HepG2 (cell line): Measurements from ENCODE around the gene VWCE. TPM values are rescaled to one million over a fixed set of nuclear protein-coding genes. Genes with fewer than 3 reads are reported as not detected.

Experiments used
- ATAC-seq: fragments of 200-7000 bp; cut with Tn5 transposase; 3 replicates; pipeline ENCODE4 v1.9.1; 2020; ENCODE audit warnings: mild to moderate bottlenecking, moderate library complexity
- BruUV-seq: library from RNA; stranded (reverse); fragments of 400-500 nt; replicated peaks from 2 replicates; lab custom pipeline; 2021; lab: Mats Ljungman, UMichigan
- CTCF ChIA-PET: fragments of 300-600 bp; formaldehyde crosslinking; extraction: SDS; loops from one replicate; lab custom pipeline; 2021; ENCODE audit warnings: low total read pairs, inconsistent platforms, low intra/inter-chr PET ratio; lab: Yijun Ruan, JAX
- POLR2A ChIA-PET: fragments of 350-600 bp; sonication (Branson Sonifier 250); formaldehyde crosslinking; loops from one replicate; lab custom pipeline; 2020; ENCODE audit warnings: antibody characterized with exemption, inconsistent platforms; lab: Yijun Ruan, JAX
- DNase-seq: peaks from one replicate; pipeline ENCODE4 v3.0.0-alpha.2; 2015; ENCODE audit warnings: low spot score
- FAIRE-seq: peaks from 3 replicates; lab custom pipeline; 2011; peaks lifted over from hg19 to GRCh38; lab: Jason Lieb, UNC
- H2AFZ ChIP-seq: one replicate; pipeline ENCODE4 v1.6.1; 2011; ENCODE audit warnings: low read length, inconsistent platforms
- H3K27ac ChIP-seq: fragments of 300-600 bp; 3 replicates; pipeline ENCODE4 v1.8.0; 2011; ENCODE audit warnings: mixed run types, mild to moderate bottlenecking, mixed read lengths, low read length, inconsistent platforms; ENCODE audit not compliant: insufficient read depth; ENCODE audit errors: extremely low read length
- H3K27me3 ChIP-seq, 2 experiments: fragments of 200-600 bp in 1 of 2; 2 replicates in 1 of 2; 3 replicates in 1 of 2; pipeline versions ENCODE4 v1.6.0 to v1.8.0; 2011; ENCODE audit warnings: low read length in 2 of 2, mild to moderate bottlenecking in 2 of 2, moderate library complexity in 2 of 2, inconsistent platforms in 1 of 2; ENCODE audit not compliant: insufficient read depth in 2 of 2, control insufficient read depth in 1 of 2
- H3K36me3 ChIP-seq, 2 experiments: fragments of 200-600 bp in 1 of 2; replicated peaks in 1 of 2; 2 replicates in 1 of 2; 3 replicates in 1 of 2; pipeline versions ENCODE4 v1.5.1 to v1.8.0; 2011; ENCODE audit warnings: low read length in 2 of 2, inconsistent platforms in 1 of 2; ENCODE audit not compliant: insufficient read depth in 2 of 2, control insufficient read depth in 1 of 2
- H3K4me1 ChIP-seq: 2 replicates; pipeline ENCODE4 v1.5.1; 2012; ENCODE audit warnings: low read length, inconsistent platforms; ENCODE audit not compliant: insufficient read depth
- H3K4me2 ChIP-seq: 2 replicates; pipeline ENCODE4 v1.6.0; 2011; ENCODE audit warnings: low read depth, low read length, inconsistent platforms
- H3K4me3 ChIP-seq, 3 experiments: fragments of 200-600 bp in 1 of 3; sonication (generic), shearing (Covaris generic) in 1 of 3; replicated peaks in 1 of 3; 2 replicates each; pipeline ENCODE4 v1.5.1; 2011 to 2016; ENCODE audit warnings: low read length in 3 of 3, inconsistent platforms in 2 of 3, low read depth in 2 of 3, mild to moderate bottlenecking in 2 of 3, control low read depth in 1 of 3, mixed read lengths in 1 of 3; ENCODE audit not compliant: insufficient read depth in 1 of 3
- H3K79me2 ChIP-seq: one replicate; pipeline ENCODE4 v1.6.1; 2011; ENCODE audit warnings: low read length, inconsistent platforms; ENCODE audit not compliant: insufficient read depth
- H3K9ac ChIP-seq: 2 replicates; pipeline ENCODE4 v1.6.0; 2011; ENCODE audit warnings: mild to moderate bottlenecking, low read depth, low read length, inconsistent platforms; ENCODE audit not compliant: insufficient read depth
- H3K9me3 ChIP-seq: 2 replicates; pipeline ENCODE4 v1.5.1; 2012; ENCODE audit warnings: mild to moderate bottlenecking, low read length
- H4K20me1 ChIP-seq: 2 replicates; pipeline ENCODE4 v1.6.0; 2011; ENCODE audit warnings: inconsistent platforms, mild to moderate bottlenecking, low read length, moderate library complexity; ENCODE audit not compliant: insufficient read depth
- AGO2 ChIP-seq: fragments of 200-400 bp; formaldehyde crosslinking; optimal IDR thresholded peaks from 2 replicates; pipeline ENCODE3; 2017; ENCODE audit warnings: mild to moderate bottlenecking, low read depth, low read length, moderate library complexity
- BRD4 ChIP-seq: sonication (generic); formaldehyde crosslinking; IDR thresholded peaks from 2 replicates; pipeline ENCODE4 v1.4.0; 2020; ENCODE audit warnings: missing genetic modification reagents
- ELF4 ChIP-seq: sonication (generic); formaldehyde crosslinking; IDR thresholded peaks from 2 replicates; pipeline ENCODE4 v1.5.0; 2020; ENCODE audit warnings: missing genetic modification reagents, mild to moderate bottlenecking, moderate library complexity, borderline replicate concordance
- NR1H2 ChIP-seq: sonication (generic); formaldehyde crosslinking; IDR thresholded peaks from 2 replicates; pipeline ENCODE4 v1.8.1; 2022; ENCODE audit warnings: low read depth, missing genetic modification reagents, borderline replicate concordance
- POLR2A ChIP-seq, 2 experiments: IDR thresholded peaks; 2 replicates each; pipeline ENCODE4 v1.6.1; 2011; ENCODE audit warnings: low read depth in 2 of 2, low read length in 2 of 2, mild to moderate bottlenecking in 1 of 2, moderate library complexity in 1 of 2; ENCODE audit not compliant: insufficient read depth in 1 of 2
- RBFOX2 ChIP-seq: fragments of 200-400 bp; formaldehyde crosslinking; IDR thresholded peaks from 2 replicates; pipeline ENCODE4 v1.6.1; 2017; ENCODE audit warnings: low read depth, mild to moderate bottlenecking, low read length
- RBM22 ChIP-seq: fragments of 200-400 bp; formaldehyde crosslinking; optimal IDR thresholded peaks from 2 replicates; pipeline ENCODE3; 2017; ENCODE audit warnings: mild to moderate bottlenecking, low read length, moderate library complexity
- SRF ChIP-seq: IDR thresholded peaks from 2 replicates; pipeline ENCODE4 v1.6.1; 2011; ENCODE audit warnings: mild to moderate bottlenecking, low read depth, low read length, moderate library complexity
- XBP1 ChIP-seq: sonication (generic); formaldehyde crosslinking; IDR thresholded peaks from 2 replicates; pipeline ENCODE4 v1.5.0; 2020; ENCODE audit warnings: missing genetic modification reagents
- ZMYM4 ChIP-seq: sonication (generic); formaldehyde crosslinking; IDR thresholded peaks from 2 replicates; pipeline ENCODE4 v1.8.1; 2023; ENCODE audit warnings: mild to moderate bottlenecking, missing genetic modification reagents
- ZNF33B ChIP-seq: sonication (generic); formaldehyde crosslinking; IDR thresholded peaks from 2 replicates; pipeline ENCODE4 v1.5.1; 2020; ENCODE audit warnings: mild to moderate bottlenecking, missing genetic modification reagents
- WGBS: methylation state at CpG from one replicate; pipeline ENCODE4 v1.1.6; 2017; ENCODE audit warnings: low lambda C conversion rate; 5-methylcytosine and 5-hydroxymethylcytosine counted together
- in situ Hi-C: cut with HindIII; loops from 2 replicates; pipeline ENCODE4 v1.10.0; 2017; ENCODE audit warnings: low pct_unique_long_range_greater_than_20kb; ENCODE audit not compliant: extremely low pct_ligation_motif_present
- intact Hi-C: fragments of 100-400 bp; cut with micrococcal nuclease; formaldehyde crosslinking; loops from one replicate; pipeline ENCODE4 v1.10.0; 2022; ENCODE audit not compliant: unreplicated experiment
- polyA plus RNA-seq, 8 experiments: library from polyadenylated mRNA; depleted of rRNA in 3 of 8; stranded (reverse) in 7 of 8; unstranded in 1 of 8; fragments of >200 nt; fragmentation: Illumina TruSeq in 4 of 8; extraction: Trizol in 4 of 8; gene quantifications; 2 replicates each; pipeline versions ENCODE4 v1.2.1 to v1.2.3, GENCODE V29; 2011 to 2016; ENCODE audit warnings: low read depth in 4 of 8, missing spikeins in 1 of 8, mixed read lengths in 1 of 8; ENCODE audit not compliant: insufficient read depth in 1 of 8
- total RNA-seq, 5 experiments: library from RNA; depleted of rRNA; stranded (reverse); fragments of >200 nt; fragmentation: Illumina TruSeq; extraction: Trizol; gene quantifications; 2 replicates each; pipeline ENCODE4 v1.2.3, GENCODE V29; 2016; ENCODE audit warnings: low read depth in 1 of 5
- TF ChIP-seq, protein P1 (sequence below): sonication (generic); formaldehyde crosslinking; IDR thresholded peaks from 2 replicates; pipeline ENCODE4 v1.9.0; 2021; ENCODE audit warnings: mild to moderate bottlenecking, missing genetic modification reagents
- TF ChIP-seq, protein P2 (sequence below): sonication (generic); formaldehyde crosslinking; IDR thresholded peaks from 2 replicates; pipeline ENCODE4 v1.4.0; 2020; ENCODE audit warnings: missing genetic modification reagents, borderline replicate concordance

VWCE gene
- total and polyA plus RNA-seq, 2 of the 13 experiments (the other 11 are each of a cell fraction or from before 2014, with no cell fraction given), result 27.6 to 58.3 TPM

DNA sequence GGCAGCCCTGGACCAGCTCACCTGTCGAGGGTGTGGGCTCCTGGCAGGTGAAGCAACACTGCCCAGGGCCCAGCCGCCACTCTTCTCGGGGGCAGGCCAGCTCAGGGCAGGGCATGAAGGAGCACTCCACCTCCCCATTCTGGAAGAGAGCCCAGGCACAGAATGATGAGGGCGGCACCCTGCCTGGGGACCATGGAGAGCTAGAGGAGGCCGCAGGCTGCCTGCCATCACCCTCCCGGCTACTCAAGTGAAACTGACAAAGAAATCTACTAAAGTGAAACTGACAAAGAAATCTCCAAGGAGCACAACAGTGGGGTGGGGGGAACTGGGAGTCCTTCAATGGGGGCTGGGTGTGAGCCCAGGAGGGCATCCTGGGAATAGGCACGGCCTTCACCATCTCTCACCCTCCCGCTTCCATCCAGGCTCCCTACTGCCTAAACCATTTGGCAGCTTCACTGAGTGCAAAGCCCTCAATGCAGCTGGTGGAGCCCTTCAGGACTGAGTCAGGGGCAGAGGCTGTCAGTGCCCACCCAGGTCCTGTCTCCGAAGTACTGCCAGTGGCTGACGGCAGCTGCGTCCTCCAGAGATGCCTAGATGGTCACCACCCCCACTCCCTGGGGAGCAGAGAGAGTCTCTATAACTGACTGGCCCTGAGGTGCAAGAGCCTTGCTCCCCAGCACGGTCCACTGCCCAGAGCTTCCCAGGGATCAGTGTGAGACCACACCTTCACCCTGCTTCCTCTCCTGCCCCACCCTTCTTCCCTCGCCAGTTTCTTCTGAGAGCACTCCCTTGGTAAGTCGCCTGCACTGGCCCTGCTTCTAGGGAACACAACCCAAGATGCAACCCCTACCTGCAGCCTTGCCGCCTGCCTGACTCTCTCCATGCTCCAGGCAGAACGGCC, 21.7 kb downstream of the VWCE start:
- WGBS, result 98% methylated on average over 9 of the region's 16 CpGs
- in situ Hi-C loops, result no loop called here
- BruUV-seq, result no TSS peak

DNA sequence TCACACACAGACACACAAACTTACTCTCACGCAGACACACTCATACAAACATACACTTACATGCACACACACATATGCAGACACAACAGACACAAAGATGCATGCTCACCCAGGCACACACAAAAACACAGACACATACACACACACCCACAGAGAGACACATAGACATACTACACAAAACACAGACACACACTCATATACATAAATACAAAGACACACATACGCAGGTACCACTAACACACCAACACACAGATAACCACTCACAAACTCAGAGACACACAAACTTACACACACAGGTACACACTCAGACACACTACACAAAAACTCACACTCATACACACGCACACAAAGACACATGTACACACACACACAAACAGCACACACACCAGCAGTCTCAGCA, 22.4 kb downstream of the VWCE start:
- Histone ChIP-seq H3K9ac (no peak overlapping the region), H3K4me1 (peaks cover 18% of the 10 kb centered on the region), H3K4me3 (no peak overlapping the region), H3K9me3 (no peaks in the 10 kb centered on the region), H3K4me2 (no peak overlapping the region), H3K79me2 (no peaks in the 10 kb centered on the region), H3K27me3 (no peaks in the 10 kb centered on the region), H3K27ac (no peak overlapping the region), H2AFZ (no peak overlapping the region), H3K36me3 (peaks cover 34 to 68% of the 10 kb centered on the region in 2 experiments), H4K20me1 (peaks cover 5% of the 10 kb centered on the region; the same call in 1 of the 2 replicates)
- DNase-seq (no peak), FAIRE-seq (peak; percentile 52), ATAC-seq (no peak)
- ChIA-PET CTCF (no interaction called here), POLR2A (no interaction called here)
- intact Hi-C loops, result no loop called here
- BruUV-seq, result no TSS peak
- WGBS, result 100% methylated on average over 3 of the region's 3 CpGs
- in situ Hi-C loops, result no loop called here
- TF ChIP-seq POLR2A (IDR thresholded peaks at IDR 0.05; ENCODE audit: insufficient read depth in 1 of 2, low read depth in 2 of 2, low read length in 2 of 2) (peak in 1 of 2 experiments; percentile 26; a peak in 1 of 4 replicates), BRD4 (CRISPR knock-in tag) (no peak), ZNF33B (CRISPR knock-in tag) (no peak)
- TF ChIP-seq, protein P1, sequence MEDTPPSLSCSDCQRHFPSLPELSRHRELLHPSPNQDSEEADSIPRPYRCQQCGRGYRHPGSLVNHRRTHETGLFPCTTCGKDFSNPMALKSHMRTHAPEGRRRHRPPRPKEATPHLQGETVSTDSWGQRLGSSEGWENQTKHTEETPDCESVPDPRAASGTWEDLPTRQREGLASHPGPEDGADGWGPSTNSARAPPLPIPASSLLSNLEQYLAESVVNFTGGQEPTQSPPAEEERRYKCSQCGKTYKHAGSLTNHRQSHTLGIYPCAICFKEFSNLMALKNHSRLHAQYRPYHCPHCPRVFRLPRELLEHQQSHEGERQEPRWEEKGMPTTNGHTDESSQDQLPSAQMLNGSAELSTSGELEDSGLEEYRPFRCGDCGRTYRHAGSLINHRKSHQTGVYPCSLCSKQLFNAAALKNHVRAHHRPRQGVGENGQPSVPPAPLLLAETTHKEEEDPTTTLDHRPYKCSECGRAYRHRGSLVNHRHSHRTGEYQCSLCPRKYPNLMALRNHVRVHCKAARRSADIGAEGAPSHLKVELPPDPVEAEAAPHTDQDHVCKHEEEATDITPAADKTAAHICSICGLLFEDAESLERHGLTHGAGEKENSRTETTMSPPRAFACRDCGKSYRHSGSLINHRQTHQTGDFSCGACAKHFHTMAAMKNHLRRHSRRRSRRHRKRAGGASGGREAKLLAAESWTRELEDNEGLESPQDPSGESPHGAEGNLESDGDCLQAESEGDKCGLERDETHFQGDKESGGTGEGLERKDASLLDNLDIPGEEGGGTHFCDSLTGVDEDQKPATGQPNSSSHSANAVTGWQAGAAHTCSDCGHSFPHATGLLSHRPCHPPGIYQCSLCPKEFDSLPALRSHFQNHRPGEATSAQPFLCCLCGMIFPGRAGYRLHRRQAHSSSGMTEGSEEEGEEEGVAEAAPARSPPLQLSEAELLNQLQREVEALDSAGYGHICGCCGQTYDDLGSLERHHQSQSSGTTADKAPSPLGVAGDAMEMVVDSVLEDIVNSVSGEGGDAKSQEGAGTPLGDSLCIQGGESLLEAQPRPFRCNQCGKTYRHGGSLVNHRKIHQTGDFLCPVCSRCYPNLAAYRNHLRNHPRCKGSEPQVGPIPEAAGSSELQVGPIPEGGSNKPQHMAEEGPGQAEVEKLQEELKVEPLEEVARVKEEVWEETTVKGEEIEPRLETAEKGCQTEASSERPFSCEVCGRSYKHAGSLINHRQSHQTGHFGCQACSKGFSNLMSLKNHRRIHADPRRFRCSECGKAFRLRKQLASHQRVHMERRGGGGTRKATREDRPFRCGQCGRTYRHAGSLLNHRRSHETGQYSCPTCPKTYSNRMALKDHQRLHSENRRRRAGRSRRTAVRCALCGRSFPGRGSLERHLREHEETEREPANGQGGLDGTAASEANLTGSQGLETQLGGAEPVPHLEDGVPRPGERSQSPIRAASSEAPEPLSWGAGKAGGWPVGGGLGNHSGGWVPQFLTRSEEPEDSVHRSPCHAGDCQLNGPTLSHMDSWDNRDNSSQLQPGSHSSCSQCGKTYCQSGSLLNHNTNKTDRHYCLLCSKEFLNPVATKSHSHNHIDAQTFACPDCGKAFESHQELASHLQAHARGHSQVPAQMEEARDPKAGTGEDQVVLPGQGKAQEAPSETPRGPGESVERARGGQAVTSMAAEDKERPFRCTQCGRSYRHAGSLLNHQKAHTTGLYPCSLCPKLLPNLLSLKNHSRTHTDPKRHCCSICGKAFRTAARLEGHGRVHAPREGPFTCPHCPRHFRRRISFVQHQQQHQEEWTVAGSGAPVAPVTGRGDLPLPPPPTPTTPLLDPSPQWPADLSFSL (CRISPR knock-in tag), result peak; percentile 69; the same call in 1 of the 2 replicates

More for the DNA sequence above, 21.7 kb downstream of the VWCE start:
- H3K27me3 ChIP-seq, result no peaks in the 10 kb centered on the region
- H3K4me3 ChIP-seq, result no peak overlapping the region
- H2AFZ ChIP-seq, result no peak overlapping the region
- intact Hi-C loops, result no loop called here
- peaks cover 5% of the 10 kb centered on the region; the same call in 1 of the 2 replicates for H4K20me1 ChIP-seq
- ChIA-PET POLR2A (no interaction called here), CTCF (no interaction called here)
- FAIRE-seq, result no peak
- no peak overlapping the region for H3K4me2 ChIP-seq
- peaks cover 11% of the 10 kb centered on the region for H3K4me1 ChIP-seq
- H3K9me3 ChIP-seq, result no peaks in the 10 kb centered on the region
- peaks cover 39 to 75% of the 10 kb centered on the region in 2 experiments for H3K36me3 ChIP-seq
- no peaks in the 10 kb centered on the region for H3K79me2 ChIP-seq
- TF ChIP-seq SRF, result no peak
- TF ChIP-seq, protein P2, sequence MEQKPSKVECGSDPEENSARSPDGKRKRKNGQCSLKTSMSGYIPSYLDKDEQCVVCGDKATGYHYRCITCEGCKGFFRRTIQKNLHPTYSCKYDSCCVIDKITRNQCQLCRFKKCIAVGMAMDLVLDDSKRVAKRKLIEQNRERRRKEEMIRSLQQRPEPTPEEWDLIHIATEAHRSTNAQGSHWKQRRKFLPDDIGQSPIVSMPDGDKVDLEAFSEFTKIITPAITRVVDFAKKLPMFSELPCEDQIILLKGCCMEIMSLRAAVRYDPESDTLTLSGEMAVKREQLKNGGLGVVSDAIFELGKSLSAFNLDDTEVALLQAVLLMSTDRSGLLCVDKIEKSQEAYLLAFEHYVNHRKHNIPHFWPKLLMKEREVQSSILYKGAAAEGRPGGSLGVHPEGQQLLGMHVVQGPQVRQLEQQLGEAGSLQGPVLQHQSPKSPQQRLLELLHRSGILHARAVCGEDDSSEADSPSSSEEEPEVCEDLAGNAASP (CRISPR knock-in tag), result no peak
- TF ChIP-seq RBM22, result peak; percentile 21
- TF ChIP-seq XBP1 (CRISPR knock-in tag), result no peak
- peak; percentile 27; the same call in 1 of the 2 replicates for TF ChIP-seq RBFOX2
- no peak for TF ChIP-seq NR1H2 (CRISPR knock-in tag)
- peak; percentile 44 for TF ChIP-seq AGO2
- no peak for TF ChIP-seq ELF4 (CRISPR knock-in tag)
- no peak for TF ChIP-seq ZMYM4
- no peak for DNase-seq
- no peak overlapping the region for H3K27ac ChIP-seq
- peak; percentile 31 for ATAC-seq
- H3K9ac ChIP-seq, result no peak overlapping the region
